Liver (tissue), 4 donors: ENCODE measurements around the gene FAM72B. TPM values are rescaled to one million over a fixed set of nuclear protein-coding genes. Genes with fewer than 3 reads are reported as not detected.

ENCODE experiments used
- polyA plus RNA-seq, 2 donors: library from polyadenylated mRNA; stranded (reverse) in 1 of 2; unstranded in 1 of 2; fragments of 200-250 nt in 1 of 2; fragments of >200 nt in 1 of 2; fragmentation: Nextera tagmentation in 1 of 2; extraction: Ambion mirVana in 1 of 2; gene quantifications; one replicate each; pipeline versions ENCODE4 v1.2.1 to v1.2.3, GENCODE V29; 2013 to 2015
- total RNA-seq, 2 donors: library from RNA; depleted of rRNA; stranded (reverse); fragments of >200 nt; gene quantifications; one replicate each; pipeline ENCODE4 v1.2.3, GENCODE V29; 2014
- donor health status: healthy.
- donor health status: healthy.
- donor health status: healthy.

FAM72B gene
- total and polyA plus RNA-seq, 4 donors = 0.37 to 10.0 (median 0.49) TPM

Other genes starting within 250 kb of the FAM72B start
- gene SRGAP2C, start 635 bp upstream of the FAM72B start, total RNA-seq = 10 to 100 TPM in 1 of 2 donors, 1 to 10 TPM in 1; 5.9 to 11.9 TPM
- 1 to 10 TPM; 1.9 to 2.7 TPM for gene SRGAP2C, start 635 bp upstream of the FAM72B start, polyA plus RNA-seq